ENCODE data around the gene ADGRG1. TPM values are rescaled to one million over a fixed set of nuclear protein-coding genes. Genes with fewer than 3 reads are reported as not detected.
A peak's percentile ranks its signal among the peaks of the same experiment; 100 is the strongest.

Gene ADGRG1
- total RNA-seq, 1 experiment from 2014 or later: 2.0 TPM

DNA sequence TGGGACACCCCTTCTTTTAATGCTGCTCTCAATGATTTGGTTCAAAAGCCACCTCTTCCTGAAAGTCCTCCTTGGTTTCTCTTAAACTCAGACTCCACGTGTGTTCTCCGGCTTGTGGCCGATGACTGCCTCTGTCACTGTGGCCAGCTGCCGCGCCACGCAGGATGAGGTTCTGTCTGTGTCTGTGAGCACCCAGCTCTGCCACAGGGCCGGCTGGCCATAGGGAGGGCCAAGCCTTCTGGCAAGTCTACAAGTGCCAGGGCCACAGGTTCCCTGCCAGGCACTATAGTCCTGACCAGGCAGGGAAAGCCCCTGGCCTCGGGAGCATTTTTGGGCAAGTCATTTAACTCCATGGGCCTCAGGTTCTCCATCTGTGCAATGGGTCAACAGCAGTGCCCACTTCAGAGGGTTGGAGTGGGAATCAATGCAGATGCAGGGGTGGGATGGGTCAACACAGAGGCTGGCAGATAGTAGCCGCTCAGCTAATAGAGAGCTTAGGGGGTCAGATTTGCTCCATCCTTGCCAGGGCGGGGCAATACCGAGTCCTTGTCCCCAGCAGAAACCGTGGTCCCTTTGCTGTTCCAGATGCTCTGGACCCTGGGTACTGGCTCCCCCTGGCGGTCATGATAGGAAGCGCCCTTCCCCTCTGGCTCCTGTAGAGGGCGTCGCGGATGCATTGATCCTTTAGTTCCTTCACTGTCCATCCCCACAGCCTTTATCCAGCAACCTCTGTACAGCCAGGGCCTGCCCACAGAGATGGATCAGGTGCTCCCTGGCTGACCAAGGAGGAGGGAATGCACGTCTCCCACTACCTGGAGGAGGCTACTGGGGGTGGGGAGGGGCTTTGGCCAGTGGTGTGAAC is 20.4 kb downstream of the ADGRG1 start:
- POLR2A ChIA-PET: no interaction called here
- CTCF ChIA-PET: interaction anchor here (0.6 to 5.5 kb wide), 30 partner anchors 9 to 370 kb away, joined by 3 to 53 read pairs (median 6); partner anchors contain the start of genes ADGRG1, ADGRG3 and KATNB1
- no peaks in the 10 kb centered on the region; the same call in 1 of the 2 replicates for H3K27me3 Mint-ChIP-seq (ENCODE audit: low read depth)
- TF ChIP-seq CREB1 (CRISPR knock-in tag; IDR thresholded peaks at IDR 0.05): no peak
- TF ChIP-seq ZNF121 (CRISPR knock-in tag; IDR thresholded peaks at IDR 0.05): no peak
- no peak for TF ChIP-seq EMX1 (CRISPR knock-in tag; IDR thresholded peaks at IDR 0.05)
- TF ChIP-seq ZNF263 (CRISPR knock-in tag; IDR thresholded peaks at IDR 0.05; ENCODE audit: low read depth): 0 out of 2 replicates have a peak, but pooled peaks have one; percentile 41
- TF ChIP-seq, protein P1, sequence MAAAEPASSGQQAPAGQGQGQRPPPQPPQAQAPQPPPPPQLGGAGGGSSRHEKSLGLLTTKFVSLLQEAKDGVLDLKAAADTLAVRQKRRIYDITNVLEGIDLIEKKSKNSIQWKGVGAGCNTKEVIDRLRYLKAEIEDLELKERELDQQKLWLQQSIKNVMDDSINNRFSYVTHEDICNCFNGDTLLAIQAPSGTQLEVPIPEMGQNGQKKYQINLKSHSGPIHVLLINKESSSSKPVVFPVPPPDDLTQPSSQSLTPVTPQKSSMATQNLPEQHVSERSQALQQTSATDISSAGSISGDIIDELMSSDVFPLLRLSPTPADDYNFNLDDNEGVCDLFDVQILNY (CRISPR knock-in tag; IDR thresholded peaks at IDR 0.05): no peak
- peak; percentile 52; the same call in 1 of the 2 replicates for TF ChIP-seq GABPB1 (CRISPR knock-in tag; IDR thresholded peaks at IDR 0.05)
- no peak for TF ChIP-seq ZNF317 (CRISPR knock-in tag; IDR thresholded peaks at IDR 0.05; ENCODE audit: borderline replicate concordance, low read depth)
- TF ChIP-seq PRRX2 (CRISPR knock-in tag; IDR thresholded peaks at IDR 0.05): no peak
- TF ChIP-seq ZNF232 (CRISPR knock-in tag; IDR thresholded peaks at IDR 0.05): peak; percentile 38; the same call in 1 of the 2 replicates
- TF ChIP-seq ETV6 (CRISPR knock-in tag; IDR thresholded peaks at IDR 0.05): no peak
- TF ChIP-seq, protein P2, sequence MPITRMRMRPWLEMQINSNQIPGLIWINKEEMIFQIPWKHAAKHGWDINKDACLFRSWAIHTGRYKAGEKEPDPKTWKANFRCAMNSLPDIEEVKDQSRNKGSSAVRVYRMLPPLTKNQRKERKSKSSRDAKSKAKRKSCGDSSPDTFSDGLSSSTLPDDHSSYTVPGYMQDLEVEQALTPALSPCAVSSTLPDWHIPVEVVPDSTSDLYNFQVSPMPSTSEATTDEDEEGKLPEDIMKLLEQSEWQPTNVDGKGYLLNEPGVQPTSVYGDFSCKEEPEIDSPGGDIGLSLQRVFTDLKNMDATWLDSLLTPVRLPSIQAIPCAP (CRISPR knock-in tag; IDR thresholded peaks at IDR 0.05): no peak
- TF ChIP-seq, protein P3, sequence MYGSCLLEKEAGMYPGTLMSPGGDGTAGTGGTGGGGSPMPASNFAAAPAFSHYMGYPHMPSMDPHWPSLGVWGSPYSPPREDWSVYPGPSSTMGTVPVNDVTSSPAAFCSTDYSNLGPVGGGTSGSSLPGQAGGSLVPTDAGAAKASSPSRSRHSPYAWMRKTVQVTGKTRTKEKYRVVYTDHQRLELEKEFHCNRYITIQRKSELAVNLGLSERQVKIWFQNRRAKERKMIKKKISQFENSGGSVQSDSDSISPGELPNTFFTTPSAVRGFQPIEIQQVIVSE (CRISPR knock-in tag; IDR thresholded peaks at IDR 0.05; ENCODE audit: borderline replicate concordance): no peak
- TF ChIP-seq, protein P4, sequence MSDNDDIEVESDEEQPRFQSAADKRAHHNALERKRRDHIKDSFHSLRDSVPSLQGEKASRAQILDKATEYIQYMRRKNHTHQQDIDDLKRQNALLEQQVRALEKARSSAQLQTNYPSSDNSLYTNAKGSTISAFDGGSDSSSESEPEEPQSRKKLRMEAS (CRISPR knock-in tag; IDR thresholded peaks at IDR 0.05): no peak
- TF ChIP-seq, protein P5, sequence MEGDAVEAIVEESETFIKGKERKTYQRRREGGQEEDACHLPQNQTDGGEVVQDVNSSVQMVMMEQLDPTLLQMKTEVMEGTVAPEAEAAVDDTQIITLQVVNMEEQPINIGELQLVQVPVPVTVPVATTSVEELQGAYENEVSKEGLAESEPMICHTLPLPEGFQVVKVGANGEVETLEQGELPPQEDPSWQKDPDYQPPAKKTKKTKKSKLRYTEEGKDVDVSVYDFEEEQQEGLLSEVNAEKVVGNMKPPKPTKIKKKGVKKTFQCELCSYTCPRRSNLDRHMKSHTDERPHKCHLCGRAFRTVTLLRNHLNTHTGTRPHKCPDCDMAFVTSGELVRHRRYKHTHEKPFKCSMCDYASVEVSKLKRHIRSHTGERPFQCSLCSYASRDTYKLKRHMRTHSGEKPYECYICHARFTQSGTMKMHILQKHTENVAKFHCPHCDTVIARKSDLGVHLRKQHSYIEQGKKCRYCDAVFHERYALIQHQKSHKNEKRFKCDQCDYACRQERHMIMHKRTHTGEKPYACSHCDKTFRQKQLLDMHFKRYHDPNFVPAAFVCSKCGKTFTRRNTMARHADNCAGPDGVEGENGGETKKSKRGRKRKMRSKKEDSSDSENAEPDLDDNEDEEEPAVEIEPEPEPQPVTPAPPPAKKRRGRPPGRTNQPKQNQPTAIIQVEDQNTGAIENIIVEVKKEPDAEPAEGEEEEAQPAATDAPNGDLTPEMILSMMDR (IDR thresholded peaks at IDR 0.05): peak; percentile 100
- TF ChIP-seq GTF2I (CRISPR knock-in tag; conservative IDR thresholded peaks at IDR 0.05): peak; percentile 90; the same call in 1 of the 2 replicates
- TF ChIP-seq, protein P6, sequence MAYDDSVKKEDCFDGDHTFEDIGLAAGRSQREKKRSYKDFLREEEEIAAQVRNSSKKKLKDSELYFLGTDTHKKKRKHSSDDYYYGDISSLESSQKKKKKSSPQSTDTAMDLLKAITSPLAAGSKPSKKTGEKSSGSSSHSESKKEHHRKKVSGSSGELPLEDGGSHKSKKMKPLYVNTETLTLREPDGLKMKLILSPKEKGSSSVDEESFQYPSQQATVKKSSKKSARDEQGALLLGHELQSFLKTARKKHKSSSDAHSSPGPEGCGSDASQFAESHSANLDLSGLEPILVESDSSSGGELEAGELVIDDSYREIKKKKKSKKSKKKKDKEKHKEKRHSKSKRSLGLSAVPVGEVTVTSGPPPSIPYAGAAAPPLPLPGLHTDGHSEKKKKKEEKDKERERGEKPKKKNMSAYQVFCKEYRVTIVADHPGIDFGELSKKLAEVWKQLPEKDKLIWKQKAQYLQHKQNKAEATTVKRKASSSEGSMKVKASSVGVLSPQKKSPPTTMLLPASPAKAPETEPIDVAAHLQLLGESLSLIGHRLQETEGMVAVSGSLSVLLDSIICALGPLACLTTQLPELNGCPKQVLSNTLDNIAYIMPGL (CRISPR knock-in tag; IDR thresholded peaks at IDR 0.05): peak; percentile 60; the same call in 1 of the 2 replicates
- TF ChIP-seq NFATC4 (CRISPR knock-in tag; IDR thresholded peaks at IDR 0.05): no peak
- TF ChIP-seq, protein P7, sequence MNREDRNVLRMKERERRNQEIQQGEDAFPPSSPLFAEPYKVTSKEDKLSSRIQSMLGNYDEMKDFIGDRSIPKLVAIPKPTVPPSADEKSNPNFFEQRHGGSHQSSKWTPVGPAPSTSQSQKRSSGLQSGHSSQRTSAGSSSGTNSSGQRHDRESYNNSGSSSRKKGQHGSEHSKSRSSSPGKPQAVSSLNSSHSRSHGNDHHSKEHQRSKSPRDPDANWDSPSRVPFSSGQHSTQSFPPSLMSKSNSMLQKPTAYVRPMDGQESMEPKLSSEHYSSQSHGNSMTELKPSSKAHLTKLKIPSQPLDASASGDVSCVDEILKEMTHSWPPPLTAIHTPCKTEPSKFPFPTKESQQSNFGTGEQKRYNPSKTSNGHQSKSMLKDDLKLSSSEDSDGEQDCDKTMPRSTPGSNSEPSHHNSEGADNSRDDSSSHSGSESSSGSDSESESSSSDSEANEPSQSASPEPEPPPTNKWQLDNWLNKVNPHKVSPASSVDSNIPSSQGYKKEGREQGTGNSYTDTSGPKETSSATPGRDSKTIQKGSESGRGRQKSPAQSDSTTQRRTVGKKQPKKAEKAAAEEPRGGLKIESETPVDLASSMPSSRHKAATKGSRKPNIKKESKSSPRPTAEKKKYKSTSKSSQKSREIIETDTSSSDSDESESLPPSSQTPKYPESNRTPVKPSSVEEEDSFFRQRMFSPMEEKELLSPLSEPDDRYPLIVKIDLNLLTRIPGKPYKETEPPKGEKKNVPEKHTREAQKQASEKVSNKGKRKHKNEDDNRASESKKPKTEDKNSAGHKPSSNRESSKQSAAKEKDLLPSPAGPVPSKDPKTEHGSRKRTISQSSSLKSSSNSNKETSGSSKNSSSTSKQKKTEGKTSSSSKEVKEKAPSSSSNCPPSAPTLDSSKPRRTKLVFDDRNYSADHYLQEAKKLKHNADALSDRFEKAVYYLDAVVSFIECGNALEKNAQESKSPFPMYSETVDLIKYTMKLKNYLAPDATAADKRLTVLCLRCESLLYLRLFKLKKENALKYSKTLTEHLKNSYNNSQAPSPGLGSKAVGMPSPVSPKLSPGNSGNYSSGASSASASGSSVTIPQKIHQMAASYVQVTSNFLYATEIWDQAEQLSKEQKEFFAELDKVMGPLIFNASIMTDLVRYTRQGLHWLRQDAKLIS (CRISPR knock-in tag; IDR thresholded peaks at IDR 0.05; ENCODE audit: borderline replicate concordance): no peak
- DNase-seq (ENCODE audit: low spot score): peak; percentile 87
- peak; percentile 90 for ATAC-seq
- 0 out of 2 replicates have a peak overlapping the region, but pooled peaks have one; percentile 53 for H3K27ac Mint-ChIP-seq
- H3K4me1 Mint-ChIP-seq: 0 out of 2 replicates have a peak, but pooled peaks cover 2% of the 10 kb centered on the region
- H3K4me3 Mint-ChIP-seq: no peak overlapping the region
- no peaks in the 10 kb centered on the region for H3K9me3 Mint-ChIP-seq
- H3K36me3 Mint-ChIP-seq: no peaks in the 10 kb centered on the region
